ENCODE measurements around the gene VTCN1.
"Not testable (repeated sequence)": the region's sequence is repeated elsewhere in the genome, so short reads cannot be mapped to it uniquely, and the experiment has no call there.

VTCN1 gene

GRCh38 chr1:117166076-117166475 is 44.7 kb downstream of the VTCN1 start:
- no peak overlapping the region for H3K4me3 ChIP-seq (ENCODE audit: low read depth, low read length)
- TF ChIP-seq CTCF (IDR thresholded peaks at IDR 0.05; ENCODE audit: low read depth, low read length, missing control alignments), result no peak
- no peak for DNase-seq (ENCODE audit: low read depth)
- in situ Hi-C loops (cut with HindIII; ENCODE audit: low sequenced_read_pairs), result no loop called here

- in situ Hi-C loops (cut with HindIII; ENCODE audit: low sequenced_read_pairs), result no loop called here
- TF ChIP-seq CTCF (IDR thresholded peaks at IDR 0.05; ENCODE audit: low read depth, low read length, missing control alignments), result no peak
- DNase-seq (ENCODE audit: low read depth), result no peak
- H3K4me3 ChIP-seq (ENCODE audit: low read depth, low read length), result no peak overlapping the region
Observed at GRCh38 chr1:117164209-117164608, 46.5 kb downstream of the VTCN1 start.

GRCh38 chr1:117162816-117163215 is 47.9 kb downstream of the VTCN1 start:
- no peak for TF ChIP-seq CTCF (IDR thresholded peaks at IDR 0.05; ENCODE audit: low read depth, low read length, missing control alignments)
- no peak overlapping the region for H3K4me3 ChIP-seq (ENCODE audit: low read depth, low read length)
- no peak for DNase-seq (ENCODE audit: low read depth)
- in situ Hi-C loops (cut with HindIII; ENCODE audit: low sequenced_read_pairs), result no loop called here

- in situ Hi-C loops (cut with HindIII; ENCODE audit: low sequenced_read_pairs), result no loop called here
- no peak overlapping the region for H3K4me3 ChIP-seq (ENCODE audit: low read depth, low read length)
- no peak for TF ChIP-seq CTCF (IDR thresholded peaks at IDR 0.05; ENCODE audit: low read depth, low read length, missing control alignments)
- DNase-seq (ENCODE audit: low read depth), result no peak
Observed at GRCh38 chr1:117161887-117162286, 48.8 kb downstream of the VTCN1 start.

GRCh38 chr1:117151305-117151704 is 59.4 kb downstream of the VTCN1 start:
- in situ Hi-C loops (cut with HindIII; ENCODE audit: low sequenced_read_pairs); DNase-seq (ENCODE audit: low read depth); H3K4me3 ChIP-seq (ENCODE audit: low read depth, low read length): not testable (repeated sequence)

GRCh38 chr1:117150316-117150715 is 60.4 kb downstream of the VTCN1 start:
- no peak for TF ChIP-seq CTCF (IDR thresholded peaks at IDR 0.05; ENCODE audit: low read depth, low read length, missing control alignments)
- in situ Hi-C loops (cut with HindIII; ENCODE audit: low sequenced_read_pairs), result no loop called here
- DNase-seq (ENCODE audit: low read depth), result no peak
- no peak overlapping the region for H3K4me3 ChIP-seq (ENCODE audit: low read depth, low read length)

- H3K4me3 ChIP-seq (ENCODE audit: low read depth, low read length), result no peak overlapping the region
- in situ Hi-C loops (cut with HindIII; ENCODE audit: low sequenced_read_pairs), result no loop called here
- peak; percentile 63 for DNase-seq (ENCODE audit: low read depth)
- no peak for TF ChIP-seq CTCF (IDR thresholded peaks at IDR 0.05; ENCODE audit: low read depth, low read length, missing control alignments)
Observed at GRCh38 chr1:117147856-117148588, 62.7 kb downstream of the VTCN1 start.
